Gastrocnemius medialis (tissue), 4 donors: ENCODE data around the gene MED4.

Experiments used
- POLR2A ChIP-seq, 2 donors: fragments of 450-650 bp; IDR thresholded peaks; one replicate each; pipeline ENCODE4 v1.6.1; 2017; ENCODE audit warnings: antibody characterized with exemption in 2 of 2, mild to moderate bottlenecking in 2 of 2, moderate library complexity in 2 of 2
- TF ChIP-seq, protein P1 (sequence below), 5 experiments: fragments of 450-650 bp in 3 of 5; fragments of 200-600 bp in 2 of 5; sonication (generic) in 2 of 5; IDR thresholded peaks in 4 of 5; conservative IDR thresholded peaks in 1 of 5; 1 replicate in 4 of 5; 2 replicates in 1 of 5; pipeline ENCODE4 v1.5.1; 2016 to 2019; ENCODE audit warnings: antibody characterized with exemption in 5 of 5, mild to moderate bottlenecking in 3 of 5, moderate library complexity in 3 of 5

DNA sequence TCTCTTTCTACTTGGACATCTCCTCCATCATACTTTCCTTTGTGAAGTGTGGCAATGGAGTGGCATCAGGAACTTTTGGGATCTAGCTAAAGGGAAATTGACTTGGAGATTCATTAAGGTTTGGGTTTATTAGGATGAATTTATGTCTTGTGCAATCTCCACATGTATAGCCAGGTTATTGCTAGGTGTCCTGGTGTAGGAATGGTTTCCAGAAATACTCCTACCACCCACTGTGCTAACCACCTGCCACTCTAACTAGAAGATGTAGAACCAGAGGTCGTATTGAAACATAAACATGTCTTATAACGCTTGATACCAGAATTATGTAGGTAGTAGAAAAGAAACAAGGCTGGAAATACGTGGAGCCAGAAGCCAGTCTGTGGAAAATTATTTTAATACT is 38.1 kb upstream of the MED4 start:
- TF ChIP-seq POLR2A (IDR thresholded peaks at IDR 0.05), result no peak
- TF ChIP-seq, protein P1, sequence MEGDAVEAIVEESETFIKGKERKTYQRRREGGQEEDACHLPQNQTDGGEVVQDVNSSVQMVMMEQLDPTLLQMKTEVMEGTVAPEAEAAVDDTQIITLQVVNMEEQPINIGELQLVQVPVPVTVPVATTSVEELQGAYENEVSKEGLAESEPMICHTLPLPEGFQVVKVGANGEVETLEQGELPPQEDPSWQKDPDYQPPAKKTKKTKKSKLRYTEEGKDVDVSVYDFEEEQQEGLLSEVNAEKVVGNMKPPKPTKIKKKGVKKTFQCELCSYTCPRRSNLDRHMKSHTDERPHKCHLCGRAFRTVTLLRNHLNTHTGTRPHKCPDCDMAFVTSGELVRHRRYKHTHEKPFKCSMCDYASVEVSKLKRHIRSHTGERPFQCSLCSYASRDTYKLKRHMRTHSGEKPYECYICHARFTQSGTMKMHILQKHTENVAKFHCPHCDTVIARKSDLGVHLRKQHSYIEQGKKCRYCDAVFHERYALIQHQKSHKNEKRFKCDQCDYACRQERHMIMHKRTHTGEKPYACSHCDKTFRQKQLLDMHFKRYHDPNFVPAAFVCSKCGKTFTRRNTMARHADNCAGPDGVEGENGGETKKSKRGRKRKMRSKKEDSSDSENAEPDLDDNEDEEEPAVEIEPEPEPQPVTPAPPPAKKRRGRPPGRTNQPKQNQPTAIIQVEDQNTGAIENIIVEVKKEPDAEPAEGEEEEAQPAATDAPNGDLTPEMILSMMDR (IDR thresholded peaks at IDR 0.05 in 4 of 5, conservative IDR thresholded peaks at IDR 0.05 in 1 of 5), result no peak
